Measurements from ENCODE around the gene LMAN1L.

Gene LMAN1L

DNA sequence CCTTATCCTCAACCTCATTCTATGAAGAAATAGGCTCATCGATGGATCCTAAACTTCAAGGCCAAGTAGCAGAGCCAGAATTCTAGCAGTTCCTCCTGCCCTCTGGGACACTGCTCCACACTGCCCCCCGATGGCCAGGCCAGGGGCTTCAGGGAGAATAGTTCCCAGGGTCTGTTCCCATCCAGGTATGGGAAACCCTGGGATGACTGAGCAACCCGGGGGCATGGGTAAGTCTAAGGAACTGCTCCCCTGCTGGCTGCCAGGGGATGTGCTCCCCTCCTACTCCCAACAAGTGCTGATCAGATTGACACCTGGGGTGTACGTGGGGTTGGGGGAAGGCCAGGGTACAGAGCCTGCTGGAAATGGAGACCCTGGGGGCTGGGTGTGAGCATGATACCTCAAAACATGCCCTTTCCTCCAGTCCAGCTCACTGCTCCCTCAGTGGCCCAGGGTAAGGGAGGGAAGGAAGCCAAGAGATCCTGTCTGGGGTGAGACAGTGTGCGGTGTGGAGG, 22.7 kb downstream of the LMAN1L start:
- no peak for DNase-seq (ENCODE audit: low spot score)
- Histone ChIP-seq H2BK15ac (ENCODE audit: low read length) (no peak overlapping the region), H2BK120ac (ENCODE audit: low read depth, low read length) (no peak overlapping the region), H3K23ac (ENCODE audit: low read depth, low read length, poor library complexity) (peak overlapping the region; percentile 44), H2AK5ac (ENCODE audit: low read depth, low read length) (no peak overlapping the region), H2AFZ (ENCODE audit: low read length) (no peak overlapping the region), H3K9ac (ENCODE audit: low read depth, low read length, poor library complexity) (no peak overlapping the region), H3K79me1 (ENCODE audit: low read depth, low read length) (no peaks in the 10 kb centered on the region), H4K91ac (ENCODE audit: low read depth, low read length, poor library complexity) (no peak overlapping the region), H2BK5ac (ENCODE audit: low read length) (peak overlapping the region; percentile 75), H3K4me2 (ENCODE audit: insufficient read depth, low read length, poor library complexity, severe bottlenecking) (no peak overlapping the region), H2BK12ac (ENCODE audit: low read length) (no peak overlapping the region), H3K14ac (ENCODE audit: low read length) (no peak overlapping the region), H4K8ac (ENCODE audit: low read depth, low read length) (no peak overlapping the region), H3K4me3 (ENCODE audit: low read length in 2 of 2) (peak overlapping the region in 1 of 2 donors; percentile 29), H3K4me1 (ENCODE audit: control insufficient read depth in 2 of 2, insufficient read depth in 1 of 2, low read depth in 1 of 2, low read length in 2 of 2) (peaks cover 0 to 5% of the 10 kb centered on the region in 2 donors), H3K4ac (ENCODE audit: low read length) (no peak overlapping the region), H3K18ac (ENCODE audit: low read length) (no peak overlapping the region), H3K27ac (replicated peaks; ENCODE audit: low read length) (no peak overlapping the region), H3K9me3 (replicated peaks in 1 of 2; ENCODE audit: control insufficient read depth in 2 of 2, insufficient read depth in 1 of 2, low read depth in 1 of 2, low read length in 2 of 2) (no peaks in the 10 kb centered on the region), H3K27me3 (ENCODE audit: control insufficient read depth in 3 of 3, insufficient read depth in 3 of 3, low read depth in 1 of 3, low read length in 3 of 3) (peaks cover 0 to 12% (median 0%) of the 10 kb centered on the region in 3 experiments), H3K36me3 (replicated peaks in 1 of 2; ENCODE audit: control insufficient read depth in 2 of 2, insufficient read depth in 2 of 2, low read length in 2 of 2) (peaks cover 0 to 40% of the 10 kb centered on the region in 2 donors)
- no CpG with 5 or more reads among the region's 5 CpGs for WGBS, 2 donors (ENCODE audit: extremely low coverage in 2 of 2, insufficient read length in 2 of 2, insufficient replicate concordance in 1 of 2)

- no peak overlapping the region for H3K23ac ChIP-seq (ENCODE audit: low read depth, low read length, poor library complexity)
- no peak overlapping the region for H2BK120ac ChIP-seq (ENCODE audit: low read depth, low read length)
- H3K4ac ChIP-seq (ENCODE audit: low read length) = no peak overlapping the region
- H2BK15ac ChIP-seq (ENCODE audit: low read length) = no peak overlapping the region
- no CpG with 5 or more reads among the region's 7 CpGs for WGBS, 2 donors (ENCODE audit: extremely low coverage in 2 of 2, insufficient read length in 2 of 2, insufficient replicate concordance in 1 of 2)
- DNase-seq (ENCODE audit: low spot score) = no peak
- H3K4me2 ChIP-seq (ENCODE audit: insufficient read depth, low read length, poor library complexity, severe bottlenecking) = no peak overlapping the region
- H2AK5ac ChIP-seq (ENCODE audit: low read depth, low read length) = no peak overlapping the region
- no peak overlapping the region for H3K9ac ChIP-seq (ENCODE audit: low read depth, low read length, poor library complexity)
- no peak overlapping the region for H2AFZ ChIP-seq (ENCODE audit: low read length)
- H3K79me1 ChIP-seq (ENCODE audit: low read depth, low read length) = no peaks in the 10 kb centered on the region
- H3K9me3 ChIP-seq (replicated peaks in 1 of 2; ENCODE audit: control insufficient read depth in 2 of 2, insufficient read depth in 1 of 2, low read depth in 1 of 2, low read length in 2 of 2) = no peaks in the 10 kb centered on the region
- no peak overlapping the region for H2BK5ac ChIP-seq (ENCODE audit: low read length)
- H3K36me3 ChIP-seq (replicated peaks in 1 of 2; ENCODE audit: control insufficient read depth in 2 of 2, insufficient read depth in 2 of 2, low read length in 2 of 2) = peaks cover 0 to 55% of the 10 kb centered on the region in 2 donors
- H3K4me1 ChIP-seq (ENCODE audit: control insufficient read depth in 2 of 2, insufficient read depth in 1 of 2, low read depth in 1 of 2, low read length in 2 of 2) = peaks cover 0 to 5% of the 10 kb centered on the region in 2 donors
- no peak overlapping the region for H3K18ac ChIP-seq (ENCODE audit: low read length)
- H3K27me3 ChIP-seq (ENCODE audit: control insufficient read depth in 3 of 3, insufficient read depth in 3 of 3, low read depth in 1 of 3, low read length in 3 of 3) = no peaks in the 10 kb centered on the region
- no peak overlapping the region for H2BK12ac ChIP-seq (ENCODE audit: low read length)
- no peak overlapping the region for H4K91ac ChIP-seq (ENCODE audit: low read depth, low read length, poor library complexity)
- no peak overlapping the region for H3K4me3 ChIP-seq (ENCODE audit: low read length in 2 of 2)
- H3K27ac ChIP-seq (replicated peaks; ENCODE audit: low read length) = no peak overlapping the region
- H4K8ac ChIP-seq (ENCODE audit: low read depth, low read length) = no peak overlapping the region
- H3K14ac ChIP-seq (ENCODE audit: low read length) = no peak overlapping the region
Observed at GRCh38 chr15:74836846-74837245, 24.2 kb downstream of the LMAN1L start.

DNA sequence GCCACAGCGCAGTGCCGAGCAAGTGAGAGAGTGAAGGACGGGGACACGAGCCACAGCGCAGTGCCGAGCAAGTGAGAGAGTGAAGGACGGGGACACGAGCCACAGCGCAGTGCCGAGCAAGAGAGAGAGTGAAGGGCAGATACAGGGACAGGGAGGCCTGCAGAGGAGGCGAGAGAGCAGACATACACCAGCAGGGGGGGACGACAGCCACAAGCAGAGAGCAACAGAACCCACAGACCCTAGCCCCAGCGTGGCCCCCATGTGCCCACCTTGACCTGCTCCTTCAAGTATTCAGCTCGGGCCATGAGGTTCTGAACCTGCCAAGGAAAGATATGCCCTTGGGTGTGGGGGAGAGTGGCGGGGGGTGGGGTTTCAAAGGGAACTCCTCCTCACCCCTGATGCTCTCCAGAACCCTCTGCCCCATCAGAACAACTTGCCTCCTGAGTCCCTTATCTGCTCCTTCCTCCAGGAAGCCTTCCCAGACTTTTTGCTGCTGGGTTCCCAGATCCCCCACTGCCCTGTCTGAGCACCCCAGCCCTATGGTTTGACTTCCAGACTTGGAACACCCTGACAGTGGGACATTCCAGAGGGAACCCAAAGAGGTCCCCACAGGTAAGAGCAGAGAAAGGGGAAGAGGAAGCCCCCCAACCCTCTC, 25.0 kb downstream of the LMAN1L start:
- Histone ChIP-seq H3K36me3 (replicated peaks in 1 of 2; ENCODE audit: control insufficient read depth in 2 of 2, insufficient read depth in 2 of 2, low read length in 2 of 2) (peaks cover 0 to 55% of the 10 kb centered on the region in 2 donors), H3K9me3 (replicated peaks in 1 of 2; ENCODE audit: control insufficient read depth in 2 of 2, insufficient read depth in 1 of 2, low read depth in 1 of 2, low read length in 2 of 2) (no peaks in the 10 kb centered on the region), H2BK5ac (ENCODE audit: low read length) (peak overlapping the region; percentile 34), H3K18ac (ENCODE audit: low read length) (no peak overlapping the region), H4K8ac (ENCODE audit: low read depth, low read length) (no peak overlapping the region), H3K14ac (ENCODE audit: low read length) (no peak overlapping the region), H2BK120ac (ENCODE audit: low read depth, low read length) (no peak overlapping the region), H2BK15ac (ENCODE audit: low read length) (no peak overlapping the region), H3K23ac (ENCODE audit: low read depth, low read length, poor library complexity) (no peak overlapping the region), H3K27me3 (ENCODE audit: control insufficient read depth in 3 of 3, insufficient read depth in 3 of 3, low read depth in 1 of 3, low read length in 3 of 3) (no peaks in the 10 kb centered on the region), H3K4me1 (ENCODE audit: control insufficient read depth in 2 of 2, insufficient read depth in 1 of 2, low read depth in 1 of 2, low read length in 2 of 2) (peaks cover 0 to 3% of the 10 kb centered on the region in 2 donors), H3K9ac (ENCODE audit: low read depth, low read length, poor library complexity) (no peak overlapping the region), H3K27ac (replicated peaks; ENCODE audit: low read length) (no peak overlapping the region), H2BK12ac (ENCODE audit: low read length) (no peak overlapping the region), H2AK5ac (ENCODE audit: low read depth, low read length) (no peak overlapping the region), H3K4ac (ENCODE audit: low read length) (no peak overlapping the region), H3K4me3 (ENCODE audit: low read length in 2 of 2) (no peak overlapping the region), H3K79me1 (ENCODE audit: low read depth, low read length) (peaks cover 3% of the 10 kb centered on the region), H2AFZ (ENCODE audit: low read length) (no peak overlapping the region), H3K4me2 (ENCODE audit: insufficient read depth, low read length, poor library complexity, severe bottlenecking) (no peak overlapping the region), H4K91ac (ENCODE audit: low read depth, low read length, poor library complexity) (no peak overlapping the region)
- DNase-seq (ENCODE audit: low spot score) = no peak
- WGBS, 2 donors (ENCODE audit: extremely low coverage in 2 of 2, insufficient read length in 2 of 2, insufficient replicate concordance in 1 of 2) = no CpG with 5 or more reads among the region's 15 CpGs

GRCh38 chr15:74838137-74838516, 25.5 kb downstream of the LMAN1L start:
- peaks cover 0 to 55% of the 10 kb centered on the region in 2 donors for H3K36me3 ChIP-seq (replicated peaks in 1 of 2; ENCODE audit: control insufficient read depth in 2 of 2, insufficient read depth in 2 of 2, low read length in 2 of 2)
- WGBS, 2 donors (ENCODE audit: extremely low coverage in 2 of 2, insufficient read length in 2 of 2, insufficient replicate concordance in 1 of 2) = no CpG with 5 or more reads among the region's 10 CpGs
- H3K79me1 ChIP-seq (ENCODE audit: low read depth, low read length) = peaks cover 3% of the 10 kb centered on the region
- H2AFZ ChIP-seq (ENCODE audit: low read length) = no peak overlapping the region
- no peaks in the 10 kb centered on the region for H3K9me3 ChIP-seq (replicated peaks in 1 of 2; ENCODE audit: control insufficient read depth in 2 of 2, insufficient read depth in 1 of 2, low read depth in 1 of 2, low read length in 2 of 2)
- H3K4me1 ChIP-seq (ENCODE audit: control insufficient read depth in 2 of 2, insufficient read depth in 1 of 2, low read depth in 1 of 2, low read length in 2 of 2) = peaks cover 0 to 3% of the 10 kb centered on the region in 2 donors
- no peak overlapping the region for H3K4ac ChIP-seq (ENCODE audit: low read length)
- no peak overlapping the region for H3K4me2 ChIP-seq (ENCODE audit: insufficient read depth, low read length, poor library complexity, severe bottlenecking)
- no peak overlapping the region for H4K91ac ChIP-seq (ENCODE audit: low read depth, low read length, poor library complexity)
- H2BK15ac ChIP-seq (ENCODE audit: low read length) = no peak overlapping the region
- H2BK5ac ChIP-seq (ENCODE audit: low read length) = peak overlapping the region; percentile 34
- H3K4me3 ChIP-seq (ENCODE audit: low read length in 2 of 2) = no peak overlapping the region
- peak overlapping the region; percentile 3 for H4K8ac ChIP-seq (ENCODE audit: low read depth, low read length)
- H2BK12ac ChIP-seq (ENCODE audit: low read length) = no peak overlapping the region
- H2BK120ac ChIP-seq (ENCODE audit: low read depth, low read length) = no peak overlapping the region
- no peaks in the 10 kb centered on the region for H3K27me3 ChIP-seq (ENCODE audit: control insufficient read depth in 3 of 3, insufficient read depth in 3 of 3, low read depth in 1 of 3, low read length in 3 of 3)
- no peak overlapping the region for H2AK5ac ChIP-seq (ENCODE audit: low read depth, low read length)
- no peak overlapping the region for H3K27ac ChIP-seq (replicated peaks; ENCODE audit: low read length)
- no peak for DNase-seq (ENCODE audit: low spot score)
- H3K9ac ChIP-seq (ENCODE audit: low read depth, low read length, poor library complexity) = no peak overlapping the region
- no peak overlapping the region for H3K14ac ChIP-seq (ENCODE audit: low read length)
- H3K18ac ChIP-seq (ENCODE audit: low read length) = no peak overlapping the region
- peak overlapping the region; percentile 28 for H3K23ac ChIP-seq (ENCODE audit: low read depth, low read length, poor library complexity)
